ENCODE data around the gene PSPC1. TPM values are rescaled to one million over a fixed set of nuclear protein-coding genes. Genes with fewer than 3 reads are reported as not detected.

The PSPC1 gene
- total RNA-seq, 1 donor from 2014 or later, result 42.3 TPM

DNA sequence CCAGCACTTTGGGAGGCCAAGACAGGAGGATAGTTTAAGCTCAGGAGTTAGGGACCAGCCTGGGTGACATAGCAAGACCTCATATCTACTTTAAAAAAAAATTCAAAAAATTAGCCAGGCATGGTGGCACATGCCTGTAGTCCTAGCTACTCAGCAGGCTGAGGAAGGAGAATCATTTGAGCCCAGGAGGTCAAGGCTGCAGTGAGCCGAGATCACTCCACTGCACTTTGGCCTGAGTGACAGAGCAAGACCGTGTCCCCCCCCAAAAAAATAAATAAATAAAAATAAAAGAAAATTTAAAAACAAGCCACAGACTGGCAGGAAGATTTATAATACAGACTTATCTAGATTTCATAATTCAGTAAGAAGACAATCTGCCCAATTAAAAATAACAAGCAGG lies 14.8 kb downstream of the PSPC1 start:
- Histone ChIP-seq H3K27me3 (ENCODE audit: control insufficient read depth, insufficient read depth, low read length) (no peaks in the 10 kb centered on the region), H3K4me3 (ENCODE audit: low read depth, low read length) (no peak overlapping the region), H3K36me3 (ENCODE audit: control insufficient read depth, insufficient read depth, low read length) (peaks cover 2% of the 10 kb centered on the region)
- no peak for DNase-seq (ENCODE audit: low read depth)
- TF ChIP-seq, protein P1, sequence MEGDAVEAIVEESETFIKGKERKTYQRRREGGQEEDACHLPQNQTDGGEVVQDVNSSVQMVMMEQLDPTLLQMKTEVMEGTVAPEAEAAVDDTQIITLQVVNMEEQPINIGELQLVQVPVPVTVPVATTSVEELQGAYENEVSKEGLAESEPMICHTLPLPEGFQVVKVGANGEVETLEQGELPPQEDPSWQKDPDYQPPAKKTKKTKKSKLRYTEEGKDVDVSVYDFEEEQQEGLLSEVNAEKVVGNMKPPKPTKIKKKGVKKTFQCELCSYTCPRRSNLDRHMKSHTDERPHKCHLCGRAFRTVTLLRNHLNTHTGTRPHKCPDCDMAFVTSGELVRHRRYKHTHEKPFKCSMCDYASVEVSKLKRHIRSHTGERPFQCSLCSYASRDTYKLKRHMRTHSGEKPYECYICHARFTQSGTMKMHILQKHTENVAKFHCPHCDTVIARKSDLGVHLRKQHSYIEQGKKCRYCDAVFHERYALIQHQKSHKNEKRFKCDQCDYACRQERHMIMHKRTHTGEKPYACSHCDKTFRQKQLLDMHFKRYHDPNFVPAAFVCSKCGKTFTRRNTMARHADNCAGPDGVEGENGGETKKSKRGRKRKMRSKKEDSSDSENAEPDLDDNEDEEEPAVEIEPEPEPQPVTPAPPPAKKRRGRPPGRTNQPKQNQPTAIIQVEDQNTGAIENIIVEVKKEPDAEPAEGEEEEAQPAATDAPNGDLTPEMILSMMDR (IDR thresholded peaks at IDR 0.05; ENCODE audit: insufficient read depth, low read length, poor library complexity, severe bottlenecking), result no peak

DNA sequence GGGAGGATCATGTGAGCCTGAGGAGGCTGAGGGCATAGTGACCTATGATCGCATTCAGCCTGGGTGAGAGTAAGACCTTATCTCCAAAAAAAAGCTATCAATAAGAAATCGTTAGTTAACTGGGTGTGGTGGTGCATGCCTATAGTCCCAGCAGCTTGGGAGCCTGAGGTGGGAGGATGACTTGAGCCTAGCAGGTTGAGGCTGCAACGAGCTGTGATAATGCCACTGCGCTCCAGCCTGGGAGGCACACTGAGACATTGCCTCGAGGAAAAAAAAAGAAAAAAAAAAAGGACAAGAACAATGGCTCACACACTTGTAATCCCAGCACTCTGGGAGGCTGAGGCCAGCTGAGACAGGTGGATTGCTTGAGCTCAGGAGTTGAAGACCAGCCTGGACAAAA lies 16.2 kb downstream of the PSPC1 start:
- Histone ChIP-seq H3K36me3 (ENCODE audit: control insufficient read depth, insufficient read depth, low read length) (peaks cover 1% of the 10 kb centered on the region), H3K4me3 (ENCODE audit: low read depth, low read length) (no peak overlapping the region), H3K27me3 (ENCODE audit: control insufficient read depth, insufficient read depth, low read length) (no peaks in the 10 kb centered on the region)
- TF ChIP-seq, protein P1 (IDR thresholded peaks at IDR 0.05; ENCODE audit: insufficient read depth, low read length, poor library complexity, severe bottlenecking), result no peak
- no peak for DNase-seq (ENCODE audit: low read depth)

DNA sequence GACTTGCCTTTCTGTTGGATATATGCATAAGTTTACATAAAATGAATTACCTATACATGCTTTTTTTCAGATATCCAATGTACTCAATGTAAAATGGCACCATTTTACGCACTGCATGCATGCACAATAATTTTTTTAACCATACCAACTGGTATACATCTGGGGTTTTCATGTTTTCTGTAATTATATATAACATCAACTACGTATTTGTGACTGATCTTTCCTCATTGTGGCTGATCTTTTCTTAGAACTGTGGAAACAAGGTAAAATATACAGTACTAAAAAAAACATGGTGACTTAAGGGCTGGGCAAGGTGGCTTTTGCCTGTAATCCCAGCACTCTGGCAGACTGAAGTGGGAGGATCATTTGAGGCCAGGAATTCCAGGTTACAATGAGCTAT lies 18.5 kb downstream of the PSPC1 start:
- Histone ChIP-seq H3K27me3 (ENCODE audit: control insufficient read depth, insufficient read depth, low read length) (no peaks in the 10 kb centered on the region), H3K36me3 (ENCODE audit: control insufficient read depth, insufficient read depth, low read length) (no peaks in the 10 kb centered on the region)

DNA sequence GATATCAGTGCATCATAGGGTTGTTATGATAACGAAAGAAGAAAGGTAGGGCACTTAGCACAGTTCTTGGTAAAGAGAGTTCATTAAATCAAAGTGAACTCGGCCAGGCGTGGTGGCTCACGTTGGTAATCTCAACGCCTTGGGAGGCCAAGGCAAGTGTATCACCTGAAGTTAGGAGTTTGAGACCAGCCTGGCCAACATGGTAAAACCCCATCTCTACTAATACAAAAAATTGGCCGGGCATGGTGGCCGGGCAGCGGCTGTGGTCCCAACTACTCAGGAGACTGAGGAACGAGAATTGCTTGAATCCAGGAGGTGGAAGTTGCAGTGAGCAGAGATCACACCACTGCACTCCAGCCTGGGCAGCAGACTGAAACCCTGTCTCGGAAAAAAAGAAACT lies 19.1 kb downstream of the PSPC1 start:
- TF ChIP-seq, protein P1 (IDR thresholded peaks at IDR 0.05; ENCODE audit: insufficient read depth, low read length, poor library complexity, severe bottlenecking), result no peak
- no peaks in the 10 kb centered on the region for H3K27me3 ChIP-seq (ENCODE audit: control insufficient read depth, insufficient read depth, low read length)
- no peaks in the 10 kb centered on the region for H3K36me3 ChIP-seq (ENCODE audit: control insufficient read depth, insufficient read depth, low read length)
- no peak overlapping the region for H3K4me3 ChIP-seq (ENCODE audit: low read depth, low read length)
- DNase-seq (ENCODE audit: low read depth), result no peak

More for the DNA sequence above, 18.5 kb downstream of the PSPC1 start:
- H3K4me3 ChIP-seq (ENCODE audit: low read depth, low read length), result no peak overlapping the region
- TF ChIP-seq, protein P1 (IDR thresholded peaks at IDR 0.05; ENCODE audit: insufficient read depth, low read length, poor library complexity, severe bottlenecking), result no peak
- DNase-seq (ENCODE audit: low read depth), result no peak

DNA sequence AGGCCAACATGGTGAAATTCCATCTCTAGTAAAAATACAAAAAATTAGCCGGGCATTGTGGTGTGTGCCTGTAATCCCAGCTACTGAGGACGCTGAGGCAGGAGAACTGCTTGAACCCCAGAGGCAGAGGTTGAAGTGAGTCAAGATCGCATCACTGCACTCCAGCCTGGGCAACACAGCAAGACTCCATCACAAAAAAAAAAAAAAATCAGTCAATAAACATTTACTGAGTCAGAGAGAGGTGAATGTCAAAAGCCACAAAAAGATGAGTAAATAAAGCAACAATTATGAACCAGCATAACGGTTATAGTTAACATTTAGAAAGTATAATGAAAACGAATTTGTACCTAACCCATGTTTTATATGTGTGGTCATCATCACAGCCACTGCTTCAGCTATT lies 23.1 kb downstream of the PSPC1 start:
- TF ChIP-seq, protein P1 (IDR thresholded peaks at IDR 0.05; ENCODE audit: insufficient read depth, low read length, poor library complexity, severe bottlenecking), result no peak
- H3K36me3 ChIP-seq (ENCODE audit: control insufficient read depth, insufficient read depth, low read length), result no peaks in the 10 kb centered on the region

DNA sequence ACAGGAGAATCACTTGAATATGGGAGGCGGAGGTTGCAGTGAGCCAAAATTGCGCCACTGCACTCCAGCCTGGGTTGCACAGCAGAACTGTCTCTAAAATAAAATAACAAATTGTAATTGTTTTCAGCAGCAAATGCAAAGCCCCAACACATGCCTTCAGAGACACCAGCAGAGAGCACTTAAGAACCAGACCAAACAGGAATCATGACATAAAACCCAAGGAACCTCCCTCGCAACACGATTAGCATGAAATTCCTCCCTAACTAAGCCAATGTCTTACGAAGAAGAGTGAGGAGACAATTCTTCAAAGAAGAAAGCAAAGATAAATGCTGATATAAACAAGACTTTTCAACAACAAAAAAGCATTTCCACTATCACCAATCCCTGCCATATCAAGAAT lies 40.1 kb downstream of the PSPC1 start:
- H3K4me3 ChIP-seq (ENCODE audit: low read depth, low read length), result no peak overlapping the region
- TF ChIP-seq, protein P1 (IDR thresholded peaks at IDR 0.05; ENCODE audit: insufficient read depth, low read length, poor library complexity, severe bottlenecking), result no peak
- no peaks in the 10 kb centered on the region for H3K36me3 ChIP-seq (ENCODE audit: control insufficient read depth, insufficient read depth, low read length)
- no peaks in the 10 kb centered on the region for H3K27me3 ChIP-seq (ENCODE audit: control insufficient read depth, insufficient read depth, low read length)
- DNase-seq (ENCODE audit: low read depth), result no peak

More for the DNA sequence above, 23.1 kb downstream of the PSPC1 start:
- Histone ChIP-seq H3K4me3 (ENCODE audit: low read depth, low read length) (no peak overlapping the region), H3K27me3 (ENCODE audit: control insufficient read depth, insufficient read depth, low read length) (no peaks in the 10 kb centered on the region)
- no peak for DNase-seq (ENCODE audit: low read depth)

Measured in kidney epithelial cell (primary cell).